Epithelial cell of proximal tubule (primary cell): ENCODE data around the gene SCNN1A. TPM values are rescaled to one million over a fixed set of nuclear protein-coding genes. Genes with fewer than 3 reads are reported as not detected.

ENCODE experiments used
- DNase-seq: peaks from one replicate; pipeline ENCODE4 v3.0.0-alpha.2; 2011; ENCODE audit warnings: low read depth
- H3K4me3 ChIP-seq: 2 replicates; pipeline ENCODE4 v1.5.1; 2011; ENCODE audit warnings: low read depth, mild to moderate bottlenecking, low read length
- total RNA-seq: library from RNA; depleted of rRNA; stranded (reverse); fragments of >200 nt; gene quantifications from 2 replicates; pipeline ENCODE4 v1.2.3, GENCODE V29; 2015
- TF ChIP-seq, protein P1 (sequence below): conservative IDR thresholded peaks from 2 replicates; pipeline ENCODE4 v1.5.1; 2012; ENCODE audit warnings: low read depth, mild to moderate bottlenecking, low read length

SCNN1A gene
- total RNA-seq, 1 donor from 2014 or later = 52.2 TPM

DNA sequence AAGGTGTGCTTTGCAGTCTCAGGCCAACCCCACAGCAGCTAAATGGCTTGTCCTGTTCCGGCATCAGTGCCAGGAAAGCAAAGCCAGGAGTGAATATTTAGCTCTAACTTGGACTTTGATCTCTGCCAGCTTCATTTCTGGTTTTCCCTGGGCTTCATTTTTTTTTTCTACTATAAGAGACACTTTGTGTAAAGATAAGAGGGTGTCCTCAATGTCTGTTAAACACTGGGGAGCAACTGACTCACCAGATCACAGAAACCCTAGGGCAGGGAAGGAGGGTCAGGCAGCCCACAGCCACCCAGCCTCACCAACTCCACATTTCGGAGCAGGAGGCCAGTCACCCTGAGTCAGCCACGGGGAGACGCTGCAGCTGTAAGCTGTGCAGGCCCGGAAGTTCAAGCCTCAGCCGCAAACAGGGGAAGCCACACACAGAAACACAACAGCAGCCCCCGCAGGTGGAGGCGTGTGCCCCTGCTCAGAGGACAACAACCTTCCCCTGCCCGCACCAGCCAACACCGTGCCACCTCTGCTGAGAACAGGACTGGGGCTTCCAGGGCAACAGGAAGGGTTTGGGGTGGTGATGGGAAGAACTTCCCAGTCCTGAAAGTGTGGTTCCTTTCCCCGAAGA is 39.8 kb downstream of the SCNN1A start:
- peak overlapping the region; percentile 45 for H3K4me3 ChIP-seq
- DNase-seq = no peak
- TF ChIP-seq, protein P1, sequence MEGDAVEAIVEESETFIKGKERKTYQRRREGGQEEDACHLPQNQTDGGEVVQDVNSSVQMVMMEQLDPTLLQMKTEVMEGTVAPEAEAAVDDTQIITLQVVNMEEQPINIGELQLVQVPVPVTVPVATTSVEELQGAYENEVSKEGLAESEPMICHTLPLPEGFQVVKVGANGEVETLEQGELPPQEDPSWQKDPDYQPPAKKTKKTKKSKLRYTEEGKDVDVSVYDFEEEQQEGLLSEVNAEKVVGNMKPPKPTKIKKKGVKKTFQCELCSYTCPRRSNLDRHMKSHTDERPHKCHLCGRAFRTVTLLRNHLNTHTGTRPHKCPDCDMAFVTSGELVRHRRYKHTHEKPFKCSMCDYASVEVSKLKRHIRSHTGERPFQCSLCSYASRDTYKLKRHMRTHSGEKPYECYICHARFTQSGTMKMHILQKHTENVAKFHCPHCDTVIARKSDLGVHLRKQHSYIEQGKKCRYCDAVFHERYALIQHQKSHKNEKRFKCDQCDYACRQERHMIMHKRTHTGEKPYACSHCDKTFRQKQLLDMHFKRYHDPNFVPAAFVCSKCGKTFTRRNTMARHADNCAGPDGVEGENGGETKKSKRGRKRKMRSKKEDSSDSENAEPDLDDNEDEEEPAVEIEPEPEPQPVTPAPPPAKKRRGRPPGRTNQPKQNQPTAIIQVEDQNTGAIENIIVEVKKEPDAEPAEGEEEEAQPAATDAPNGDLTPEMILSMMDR = peak; percentile 65

DNA sequence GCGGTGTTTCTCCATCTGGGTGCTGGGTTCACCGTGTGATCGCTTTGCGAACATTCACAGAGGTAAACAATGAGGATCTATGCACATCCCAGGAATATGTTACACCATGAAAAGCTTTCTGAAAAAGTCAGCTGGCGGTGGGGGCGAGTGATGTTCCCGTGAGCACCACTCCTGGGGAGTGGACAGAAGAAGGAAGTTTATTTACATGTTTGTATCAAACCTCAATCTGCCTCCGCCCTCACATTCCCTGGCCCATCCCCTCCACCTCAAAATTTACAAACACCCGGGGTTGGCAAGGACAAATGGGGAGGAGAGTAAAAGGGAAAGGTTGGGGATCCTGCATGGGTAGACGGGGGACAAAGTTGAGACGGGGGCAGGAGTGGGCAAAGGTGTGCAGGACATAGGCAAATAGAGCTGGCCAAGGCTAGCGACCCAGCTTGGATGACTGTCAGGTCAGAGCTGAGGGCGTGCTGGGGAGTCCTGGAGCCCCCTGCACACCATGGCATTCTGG is 40.4 kb downstream of the SCNN1A start:
- TF ChIP-seq, protein P1 = no peak
- no peak for DNase-seq
- H3K4me3 ChIP-seq = peak overlapping the region; percentile 45

DNA sequence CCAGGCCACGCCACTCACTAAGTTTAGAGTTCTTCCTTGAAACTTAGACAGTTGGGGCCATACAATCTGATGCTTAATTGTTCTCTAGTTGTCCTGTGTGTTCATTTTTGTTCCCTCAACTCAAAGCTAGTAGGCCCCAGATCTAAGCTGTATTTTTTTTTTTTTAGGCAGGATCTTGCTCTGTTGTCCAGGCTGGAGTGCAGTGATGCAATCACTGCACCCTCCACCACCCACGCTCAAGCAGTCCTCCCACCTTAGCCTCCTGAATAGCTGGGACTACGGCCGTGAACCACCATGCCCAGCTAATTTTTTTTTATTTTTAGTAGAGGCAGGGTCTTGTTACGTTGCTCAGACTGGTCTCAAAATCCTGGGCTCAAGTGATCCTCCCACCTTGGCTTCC is 41.0 kb downstream of the SCNN1A start:
- TF ChIP-seq, protein P1 = no peak
- no peak overlapping the region for H3K4me3 ChIP-seq
- DNase-seq = no peak

DNA sequence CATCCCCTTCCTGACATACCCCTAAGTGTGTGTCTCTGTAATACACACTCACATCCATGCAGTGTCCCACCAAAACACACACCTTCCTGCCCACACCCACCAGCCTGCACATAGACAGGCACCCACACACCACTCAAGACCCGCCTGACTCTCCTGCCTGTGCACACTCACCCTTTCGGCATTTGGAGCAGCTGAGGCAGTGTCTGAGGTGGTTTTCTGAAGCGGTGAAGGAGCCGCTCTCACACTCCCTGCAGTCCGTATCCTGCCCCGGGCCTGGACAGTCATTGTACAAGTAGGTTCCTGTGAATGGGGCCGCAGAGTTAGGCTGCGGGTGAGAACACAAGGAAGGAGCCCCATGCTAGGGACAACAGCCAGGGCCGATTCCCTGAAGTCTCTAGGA is 41.8 kb downstream of the SCNN1A start:
- H3K4me3 ChIP-seq = no peak overlapping the region
- TF ChIP-seq, protein P1 = no peak
- no peak for DNase-seq

DNA sequence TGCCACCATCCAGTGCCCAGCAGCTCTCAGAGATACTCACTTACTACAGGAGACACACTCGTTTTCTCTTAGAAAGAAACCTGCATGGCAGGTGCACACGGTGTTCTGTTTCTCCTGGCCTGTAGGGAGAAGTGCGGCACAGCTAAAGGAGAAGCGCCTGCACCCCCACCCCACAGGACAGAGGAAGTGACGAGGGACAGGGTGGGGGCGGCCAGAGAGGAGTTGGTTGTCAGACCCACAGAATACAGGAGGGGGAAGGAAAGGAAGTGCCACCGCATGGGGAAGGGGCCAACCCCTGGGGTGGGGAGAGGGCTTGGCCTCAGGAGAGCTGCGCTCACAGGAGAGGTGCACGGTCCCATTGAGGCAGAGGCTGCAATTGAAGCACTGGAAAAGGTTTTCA is 42.3 kb downstream of the SCNN1A start:
- no peak for DNase-seq
- H3K4me3 ChIP-seq = no peak overlapping the region
- TF ChIP-seq, protein P1 = no peak

DNA sequence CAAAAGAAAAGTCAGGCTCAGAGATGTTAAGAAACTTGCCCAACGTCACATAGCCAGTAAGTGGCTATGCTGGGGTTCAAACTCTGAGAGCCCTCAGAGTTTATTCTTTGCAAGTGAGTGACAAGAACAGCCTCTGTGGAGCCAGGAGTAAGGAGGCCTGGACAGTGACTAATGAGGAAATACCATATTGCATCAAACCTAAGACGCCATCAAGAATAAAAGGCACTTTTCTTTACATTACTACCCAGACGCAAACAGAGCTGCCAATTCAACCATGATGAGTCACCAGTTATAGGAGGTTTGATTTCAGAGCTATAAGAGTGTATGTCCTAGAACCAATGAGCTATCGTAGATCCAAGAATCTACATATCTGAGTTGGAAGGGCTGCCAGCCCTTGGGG is 42.9 kb downstream of the SCNN1A start:
- H3K4me3 ChIP-seq = no peak overlapping the region
- TF ChIP-seq, protein P1 = no peak
- no peak for DNase-seq

DNA sequence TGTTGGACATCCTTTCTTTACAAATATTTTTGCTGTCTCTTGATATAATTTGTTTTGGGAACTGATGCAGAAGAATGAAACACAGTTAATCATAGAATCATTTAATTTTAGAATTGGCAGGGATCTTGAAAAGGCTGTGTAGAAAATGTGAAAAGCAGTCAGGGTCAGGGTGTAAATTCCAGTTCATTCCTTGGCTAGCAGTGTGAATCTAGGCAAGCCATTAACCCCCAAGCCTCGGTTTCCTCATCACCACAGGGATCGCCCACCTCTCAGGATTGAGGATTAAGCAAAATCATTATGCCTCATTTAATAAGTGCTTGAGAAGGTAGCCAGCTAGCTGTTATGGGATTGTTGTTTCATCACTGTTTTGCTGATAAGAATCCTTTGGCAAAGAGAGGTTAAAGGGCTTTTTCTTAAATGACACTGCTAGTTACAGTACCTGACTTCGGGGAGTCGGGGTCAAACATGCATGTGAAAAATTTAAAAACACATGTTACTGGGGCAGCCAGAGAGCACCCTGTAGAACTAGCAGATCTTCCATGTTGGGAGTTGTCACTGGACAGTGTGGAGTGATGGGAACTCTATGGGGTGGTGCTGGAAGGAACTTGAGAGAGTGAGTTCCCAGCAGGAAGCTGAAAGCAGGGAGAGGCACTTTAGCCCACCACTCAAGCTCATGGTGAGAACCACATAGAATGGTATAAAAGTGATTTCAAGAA is 44.2 kb downstream of the SCNN1A start:
- no peak overlapping the region for H3K4me3 ChIP-seq
- DNase-seq = no peak
- TF ChIP-seq, protein P1 = no peak
